Subcutaneous adipose tissue (tissue), 4 donors: Measurements from ENCODE around the gene LRP10. TPM values are rescaled to one million over a fixed set of nuclear protein-coding genes. Genes with fewer than 3 reads are reported as not detected.

Source experiments
- total RNA-seq, 4 donors: library from RNA; depleted of rRNA; stranded (reverse); fragments of >200 nt; gene quantifications; one replicate each; pipeline ENCODE4 v1.1.0, GENCODE V29; 2016
- TF ChIP-seq, protein P1 (sequence below): fragments of 450-650 bp; IDR thresholded peaks from one replicate; pipeline ENCODE4 v1.5.1; 2016; ENCODE audit warnings: low read depth, mild to moderate bottlenecking, control low read depth, antibody characterized with exemption, moderate library complexity

Gene LRP10
- total RNA-seq, 4 donors from 2014 or later, result 38.8 to 87.0 (median 80.8) TPM

DNA sequence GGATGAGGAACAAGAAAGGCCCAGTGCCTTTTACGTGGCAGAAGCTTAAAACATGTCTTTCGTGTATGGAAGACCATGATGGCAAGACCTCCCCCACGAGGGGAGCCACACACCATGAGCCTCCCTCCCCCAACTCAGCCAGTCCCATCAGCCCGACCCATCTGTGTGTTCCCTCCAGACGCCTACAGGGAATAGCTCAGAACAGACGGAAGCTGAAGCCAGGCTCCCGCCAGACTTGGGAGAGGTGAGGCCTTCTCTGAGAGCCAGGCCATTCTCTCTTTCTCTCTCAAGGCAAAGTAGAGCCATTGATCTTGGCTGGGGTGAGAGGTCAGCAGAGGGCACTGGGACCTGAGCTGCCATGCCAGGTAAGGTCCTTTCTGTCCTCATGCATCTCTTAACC is 20.9 kb downstream of the LRP10 start:
- TF ChIP-seq, protein P1, sequence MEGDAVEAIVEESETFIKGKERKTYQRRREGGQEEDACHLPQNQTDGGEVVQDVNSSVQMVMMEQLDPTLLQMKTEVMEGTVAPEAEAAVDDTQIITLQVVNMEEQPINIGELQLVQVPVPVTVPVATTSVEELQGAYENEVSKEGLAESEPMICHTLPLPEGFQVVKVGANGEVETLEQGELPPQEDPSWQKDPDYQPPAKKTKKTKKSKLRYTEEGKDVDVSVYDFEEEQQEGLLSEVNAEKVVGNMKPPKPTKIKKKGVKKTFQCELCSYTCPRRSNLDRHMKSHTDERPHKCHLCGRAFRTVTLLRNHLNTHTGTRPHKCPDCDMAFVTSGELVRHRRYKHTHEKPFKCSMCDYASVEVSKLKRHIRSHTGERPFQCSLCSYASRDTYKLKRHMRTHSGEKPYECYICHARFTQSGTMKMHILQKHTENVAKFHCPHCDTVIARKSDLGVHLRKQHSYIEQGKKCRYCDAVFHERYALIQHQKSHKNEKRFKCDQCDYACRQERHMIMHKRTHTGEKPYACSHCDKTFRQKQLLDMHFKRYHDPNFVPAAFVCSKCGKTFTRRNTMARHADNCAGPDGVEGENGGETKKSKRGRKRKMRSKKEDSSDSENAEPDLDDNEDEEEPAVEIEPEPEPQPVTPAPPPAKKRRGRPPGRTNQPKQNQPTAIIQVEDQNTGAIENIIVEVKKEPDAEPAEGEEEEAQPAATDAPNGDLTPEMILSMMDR, result no peak

DNA sequence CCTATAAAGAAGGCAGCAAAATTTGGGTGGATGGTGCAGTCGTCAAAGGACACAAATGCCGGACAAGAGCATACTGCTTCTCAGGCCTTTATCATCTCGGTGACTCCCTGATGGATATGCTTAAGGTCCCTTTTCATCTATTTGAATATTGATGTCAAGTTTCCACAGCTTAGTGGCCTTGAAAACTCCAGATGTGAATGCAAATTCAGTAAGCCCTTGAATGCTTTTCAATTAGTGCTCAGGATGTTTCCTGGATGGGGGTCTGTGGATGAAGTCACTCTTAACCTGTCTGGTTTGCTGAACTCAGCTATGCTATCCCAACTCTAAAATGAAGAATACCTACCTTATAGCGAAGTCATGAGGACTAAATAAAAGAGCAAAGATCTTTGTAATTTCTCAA is 22.2 kb downstream of the LRP10 start:
- TF ChIP-seq, protein P1, result no peak

DNA sequence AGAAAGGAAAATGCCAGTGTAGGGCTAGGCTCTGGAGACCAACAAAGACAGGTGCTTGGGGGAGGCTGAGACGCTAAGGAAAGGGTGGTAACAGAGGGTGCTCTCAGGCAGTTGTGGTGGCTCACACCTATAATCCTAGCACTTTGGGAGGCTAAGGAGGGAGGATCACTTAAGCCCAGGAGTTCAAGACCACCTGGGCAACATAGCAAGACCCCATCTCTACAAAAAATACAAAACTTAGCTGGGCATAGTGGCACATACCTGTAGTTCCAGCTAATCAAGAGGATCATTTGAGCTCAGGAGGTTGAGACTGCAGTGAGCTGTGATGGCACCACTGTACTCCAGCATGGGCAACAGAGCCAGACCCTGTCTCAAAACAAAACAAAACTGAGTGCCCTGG is 23.9 kb downstream of the LRP10 start:
- TF ChIP-seq, protein P1, result no peak

DNA sequence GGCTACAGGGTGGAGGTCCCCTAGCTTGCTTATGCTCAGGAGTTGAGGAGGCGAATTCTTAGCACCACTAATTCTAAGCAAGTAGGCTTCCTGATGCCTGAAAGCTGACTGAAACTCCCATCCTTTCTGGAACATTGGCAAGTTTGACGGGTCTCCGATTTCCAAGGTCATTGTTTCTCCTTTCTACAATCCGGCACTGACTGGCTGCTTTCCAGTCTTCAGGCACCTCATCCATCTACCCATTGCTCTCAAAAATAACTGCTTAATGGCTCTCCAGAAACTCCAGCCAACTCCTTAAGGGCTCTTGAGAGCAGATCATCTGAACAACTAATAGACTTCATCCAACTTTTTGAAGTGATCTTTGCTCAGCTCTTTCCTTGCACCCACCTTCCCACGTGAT is 24.8 kb downstream of the LRP10 start:
- TF ChIP-seq, protein P1, result no peak

DNA sequence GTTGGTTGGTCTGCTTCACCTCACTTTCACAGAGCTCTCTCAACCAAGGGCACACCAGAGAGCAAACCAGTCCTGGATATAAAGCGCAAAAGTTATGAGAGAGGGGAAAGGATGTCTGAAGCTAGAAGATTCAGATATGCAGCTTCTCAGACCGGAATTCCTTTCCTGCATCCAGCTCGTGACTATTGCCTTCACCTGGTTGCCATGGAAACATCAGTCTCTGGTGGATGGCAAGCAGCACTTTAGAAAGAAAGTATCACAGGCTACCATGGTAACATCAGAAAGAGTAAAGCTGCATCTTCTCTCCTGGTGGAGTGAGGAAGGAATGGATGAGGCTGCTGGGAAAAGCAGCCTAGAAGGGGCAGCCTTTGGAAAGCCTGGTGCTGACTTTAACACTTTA is 25.2 kb downstream of the LRP10 start:
- TF ChIP-seq, protein P1, result no peak

DNA sequence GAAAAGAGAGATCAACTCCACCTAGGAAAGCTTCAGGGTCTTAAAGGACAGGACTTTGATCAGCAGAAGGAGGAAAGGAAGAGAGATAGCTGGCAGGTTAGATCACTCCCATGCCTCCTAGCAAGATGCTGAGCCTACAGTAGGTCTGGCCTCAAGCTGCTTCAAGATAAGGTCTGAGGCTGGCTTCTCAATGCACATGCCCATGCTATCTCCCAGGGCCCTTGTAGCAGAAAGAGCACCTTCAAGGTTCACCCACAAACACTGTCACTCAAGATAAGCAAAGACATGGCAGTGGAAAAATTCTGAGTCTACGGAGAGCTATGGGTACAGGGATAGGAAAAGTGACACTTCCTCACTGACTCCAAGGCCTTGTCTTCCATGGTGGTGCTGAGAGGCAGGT is 25.8 kb downstream of the LRP10 start:
- TF ChIP-seq, protein P1, result no peak

DNA sequence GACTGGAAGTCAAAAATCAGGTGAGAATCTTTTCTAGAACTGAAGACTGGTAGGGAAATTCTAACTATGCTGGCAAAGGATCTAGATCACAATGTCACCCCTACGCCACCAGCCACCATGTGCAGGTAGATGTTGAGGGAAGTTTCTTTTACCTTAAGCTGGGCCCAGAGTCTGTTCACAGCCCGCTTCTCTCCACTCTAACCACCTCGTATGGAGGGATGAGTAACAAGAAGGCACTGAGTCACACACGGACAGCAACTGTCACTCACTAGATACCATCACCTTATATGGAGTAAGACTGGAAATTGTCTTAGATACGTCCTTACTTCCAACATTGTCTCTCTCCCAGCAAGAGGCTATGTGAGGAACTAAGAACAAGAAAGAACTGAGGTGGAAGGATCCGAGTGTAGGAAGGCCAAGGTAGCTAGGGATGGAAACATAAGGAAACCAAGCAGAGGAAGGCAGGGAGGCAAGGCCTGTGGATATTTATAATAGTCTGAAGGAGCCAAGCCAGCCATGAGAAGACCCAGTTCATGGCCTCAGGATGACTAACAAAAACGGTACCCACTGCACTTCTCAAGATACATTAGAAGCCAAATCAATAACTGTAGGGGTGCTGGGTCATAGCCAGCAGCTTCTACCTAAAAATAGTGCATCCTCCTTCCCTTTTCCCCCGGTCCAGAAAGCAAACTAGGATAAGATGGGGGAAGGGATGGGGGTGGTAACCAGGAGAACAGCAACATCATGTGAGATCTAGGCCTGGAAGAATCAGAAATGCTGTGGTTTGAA is 27.0 kb downstream of the LRP10 start:
- TF ChIP-seq, protein P1, result no peak
